ENCODE measurements around the gene CDC14A. TPM values are rescaled to one million over a fixed set of nuclear protein-coding genes. Genes with fewer than 3 reads are reported as not detected.
"Not testable (repeated sequence)": the region's sequence is repeated elsewhere in the genome, so short reads cannot be mapped to it uniquely, and the experiment has no call there.

Gene CDC14A
- total and polyA plus RNA-seq, 2 donors = 3.9 to 29.1 TPM

GRCh38 chr1:100387657-100388350 lies 35.5 kb downstream of the CDC14A start:
- no peaks in the 10 kb centered on the region for H3K36me3 ChIP-seq (ENCODE audit: insufficient read depth)
- 27% methylated on average over 4 of the region's 4 CpGs for WGBS
- no peak overlapping the region for H3K4me3 ChIP-seq (ENCODE audit: low read depth, low read length)
- H3K4me1 ChIP-seq (ENCODE audit: insufficient read depth) = no peaks in the 10 kb centered on the region
- no peak for DNase-seq (ENCODE audit: extremely low spot score)
- peak overlapping the region; percentile 59 for H3K27ac ChIP-seq (ENCODE audit: low read depth)

GRCh38 chr1:100390531-100390930 lies 38.2 kb downstream of the CDC14A start:
- DNase-seq (ENCODE audit: extremely low spot score) = no peak
- Histone ChIP-seq H3K4me1 (ENCODE audit: insufficient read depth) (no peaks in the 10 kb centered on the region), H3K27ac (ENCODE audit: low read depth) (no peak overlapping the region), H3K4me3 (ENCODE audit: low read depth, low read length) (no peak overlapping the region), H3K36me3 (ENCODE audit: insufficient read depth) (peaks cover 1% of the 10 kb centered on the region)
- 84% methylated on average over 2 of the region's 2 CpGs for WGBS

GRCh38 chr1:100391675-100392074 lies 39.4 kb downstream of the CDC14A start:
- WGBS = 82% methylated on average over 1 of the region's 1 CpG
- no peak overlapping the region for H3K4me3 ChIP-seq (ENCODE audit: low read depth, low read length)
- no peak for DNase-seq (ENCODE audit: extremely low spot score)
- H3K27ac ChIP-seq (ENCODE audit: low read depth) = no peak overlapping the region
- no peaks in the 10 kb centered on the region for H3K4me1 ChIP-seq (ENCODE audit: insufficient read depth)
- H3K36me3 ChIP-seq (ENCODE audit: insufficient read depth) = peaks cover 1% of the 10 kb centered on the region

- DNase-seq (ENCODE audit: extremely low spot score) = no peak
- Histone ChIP-seq H3K36me3 (ENCODE audit: insufficient read depth) (peaks cover 1% of the 10 kb centered on the region), H3K4me3 (ENCODE audit: low read depth, low read length) (no peak overlapping the region), H3K27ac (ENCODE audit: low read depth) (no peak overlapping the region), H3K4me1 (ENCODE audit: insufficient read depth) (no peaks in the 10 kb centered on the region)
- WGBS = 73% methylated on average over 5 of the region's 5 CpGs
Measured at GRCh38 chr1:100392756-100393155, 40.5 kb downstream of the CDC14A start.

GRCh38 chr1:100394285-100394684 lies 42.0 kb downstream of the CDC14A start:
- H3K4me3 ChIP-seq (ENCODE audit: low read depth, low read length) = no peak overlapping the region
- 91% methylated on average over 1 of the region's 1 CpG for WGBS
- H3K36me3 ChIP-seq (ENCODE audit: insufficient read depth) = peaks cover 1% of the 10 kb centered on the region
- DNase-seq (ENCODE audit: extremely low spot score) = no peak
- no peak overlapping the region for H3K27ac ChIP-seq (ENCODE audit: low read depth)
- no peaks in the 10 kb centered on the region for H3K4me1 ChIP-seq (ENCODE audit: insufficient read depth)

GRCh38 chr1:100395913-100396312 lies 43.6 kb downstream of the CDC14A start:
- Histone ChIP-seq H3K4me3 (ENCODE audit: low read depth, low read length) (no peak overlapping the region), H3K36me3 (ENCODE audit: insufficient read depth) (peaks cover 1% of the 10 kb centered on the region), H3K27ac (ENCODE audit: low read depth) (no peak overlapping the region), H3K4me1 (ENCODE audit: insufficient read depth) (no peaks in the 10 kb centered on the region)
- WGBS = 75% methylated on average over 5 of the region's 5 CpGs
- no peak for DNase-seq (ENCODE audit: extremely low spot score)

- Histone ChIP-seq H3K36me3 (ENCODE audit: insufficient read depth) (peaks cover 1% of the 10 kb centered on the region), H3K4me1 (ENCODE audit: insufficient read depth) (no peaks in the 10 kb centered on the region), H3K4me3 (ENCODE audit: low read depth, low read length) (no peak overlapping the region), H3K27ac (ENCODE audit: low read depth) (no peak overlapping the region)
- 84% methylated on average over 3 of the region's 3 CpGs for WGBS
- no peak for DNase-seq (ENCODE audit: extremely low spot score)
Measured at GRCh38 chr1:100396651-100397050, 44.3 kb downstream of the CDC14A start.

GRCh38 chr1:100397681-100398080 lies 45.4 kb downstream of the CDC14A start:
- H3K27ac ChIP-seq (ENCODE audit: low read depth) = no peak overlapping the region
- no peak overlapping the region for H3K4me3 ChIP-seq (ENCODE audit: low read depth, low read length)
- no peaks in the 10 kb centered on the region for H3K4me1 ChIP-seq (ENCODE audit: insufficient read depth)
- peaks cover 1% of the 10 kb centered on the region for H3K36me3 ChIP-seq (ENCODE audit: insufficient read depth)
- no peak for DNase-seq (ENCODE audit: extremely low spot score)

GRCh38 chr1:100398648-100399047 lies 46.3 kb downstream of the CDC14A start:
- H3K4me1 ChIP-seq (ENCODE audit: insufficient read depth) = no peaks in the 10 kb centered on the region
- WGBS = 89% methylated on average over 2 of the region's 2 CpGs
- no peak for DNase-seq (ENCODE audit: extremely low spot score)
- peaks cover under 1% of the 10 kb centered on the region for H3K36me3 ChIP-seq (ENCODE audit: insufficient read depth)
- H3K27ac ChIP-seq (ENCODE audit: low read depth) = no peak overlapping the region
- H3K4me3 ChIP-seq (ENCODE audit: low read depth, low read length) = no peak overlapping the region

- DNase-seq (ENCODE audit: extremely low spot score) = no peak
- H3K4me1 ChIP-seq (ENCODE audit: insufficient read depth) = no peaks in the 10 kb centered on the region
- WGBS = 64% methylated on average over 2 of the region's 2 CpGs
- H3K4me3 ChIP-seq (ENCODE audit: low read depth, low read length) = no peak overlapping the region
- H3K36me3 ChIP-seq (ENCODE audit: insufficient read depth) = peaks cover 1% of the 10 kb centered on the region
- peak overlapping the region; percentile 50 for H3K27ac ChIP-seq (ENCODE audit: low read depth)
Measured at GRCh38 chr1:100400404-100400803, 48.1 kb downstream of the CDC14A start.

- no peaks in the 10 kb centered on the region for H3K4me1 ChIP-seq (ENCODE audit: insufficient read depth)
- WGBS = 88% methylated on average over 2 of the region's 2 CpGs
- H3K27ac ChIP-seq (ENCODE audit: low read depth) = no peak overlapping the region
- H3K4me3 ChIP-seq (ENCODE audit: low read depth, low read length) = no peak overlapping the region
- peaks cover 1% of the 10 kb centered on the region for H3K36me3 ChIP-seq (ENCODE audit: insufficient read depth)
- DNase-seq (ENCODE audit: extremely low spot score) = no peak
Measured at GRCh38 chr1:100404821-100405220, 52.5 kb downstream of the CDC14A start.

- not testable (repeated sequence) for H3K27ac ChIP-seq (ENCODE audit: low read depth); DNase-seq (ENCODE audit: extremely low spot score); H3K4me3 ChIP-seq (ENCODE audit: low read depth, low read length); H3K36me3 ChIP-seq (ENCODE audit: insufficient read depth); H3K4me1 ChIP-seq (ENCODE audit: insufficient read depth)
- WGBS = 93% methylated on average over 5 of the region's 5 CpGs
Measured at GRCh38 chr1:100405902-100406301, 53.6 kb downstream of the CDC14A start.

- H3K36me3 ChIP-seq (ENCODE audit: insufficient read depth); H3K27ac ChIP-seq (ENCODE audit: low read depth); H3K4me3 ChIP-seq (ENCODE audit: low read depth, low read length); H3K4me1 ChIP-seq (ENCODE audit: insufficient read depth); DNase-seq (ENCODE audit: extremely low spot score): not testable (repeated sequence)
- WGBS = 94% methylated on average over 3 of the region's 3 CpGs
Measured at GRCh38 chr1:100407390-100407789, 55.1 kb downstream of the CDC14A start.

GRCh38 chr1:100411019-100411418 lies 58.7 kb downstream of the CDC14A start:
- Histone ChIP-seq H3K4me1 (ENCODE audit: insufficient read depth) (no peaks in the 10 kb centered on the region), H3K36me3 (ENCODE audit: insufficient read depth) (no peaks in the 10 kb centered on the region), H3K27ac (ENCODE audit: low read depth) (no peak overlapping the region), H3K4me3 (ENCODE audit: low read depth, low read length) (no peak overlapping the region)
- DNase-seq (ENCODE audit: extremely low spot score) = no peak
- WGBS = 97% methylated on average over 4 of the region's 4 CpGs

GRCh38 chr1:100411574-100411973 lies 59.3 kb downstream of the CDC14A start:
- no peak for DNase-seq (ENCODE audit: extremely low spot score)
- Histone ChIP-seq H3K36me3 (ENCODE audit: insufficient read depth) (no peaks in the 10 kb centered on the region), H3K27ac (ENCODE audit: low read depth) (no peak overlapping the region), H3K4me1 (ENCODE audit: insufficient read depth) (no peaks in the 10 kb centered on the region), H3K4me3 (ENCODE audit: low read depth, low read length) (no peak overlapping the region)
